IMR-90 (cell line): ENCODE data around the gene BRWD1. TPM values are rescaled to one million over a fixed set of nuclear protein-coding genes. Genes with fewer than 3 reads are reported as not detected.

Source experiments
- ATAC-seq: fragments of 200-7000 bp; cut with Tn5 transposase; 2 replicates; pipeline ENCODE4 v1.9.1; 2020; ENCODE audit warnings: low read depth, mild to moderate bottlenecking, moderate library complexity
- BruUV-seq: library from RNA; stranded (reverse); fragments of 400-500 nt; replicated peaks from 2 replicates; lab custom pipeline; 2021; lab: Mats Ljungman, UMichigan
- CTCF ChIA-PET: fragments of 300-600 bp; formaldehyde crosslinking; extraction: SDS; loops from one replicate; lab custom pipeline; 2021; ENCODE audit warnings: antibody characterized with exemption; lab: Yijun Ruan, JAX
- POLR2A ChIA-PET: fragments of 300-600 bp; sonication (Branson Sonifier 250); formaldehyde crosslinking; loops from one replicate; lab custom pipeline; 2022; ENCODE audit warnings: antibody characterized with exemption; ENCODE audit not compliant: unreplicated experiment; lab: Charles Lee
- DNase-seq: peaks from one replicate; pipeline ENCODE4 v3.0.0; 2013
- H2AFZ ChIP-seq: replicated peaks from 2 replicates; pipeline ENCODE3; 2013; ENCODE audit warnings: low read length, mild to moderate bottlenecking; ENCODE audit not compliant: poor library complexity
- H2AK5ac ChIP-seq: 2 replicates; pipeline ENCODE4 v1.6.1; 2013; ENCODE audit warnings: low read depth, low read length, inconsistent platforms
- H2AK9ac ChIP-seq: replicated peaks from 2 replicates; pipeline ENCODE3; 2013; ENCODE audit warnings: mild to moderate bottlenecking, low read depth, low read length, moderate library complexity; ENCODE audit not compliant: poor library complexity
- H2BK120ac ChIP-seq: 2 replicates; pipeline ENCODE4 v1.6.1; 2013; ENCODE audit warnings: low read depth, low read length, inconsistent platforms
- H2BK15ac ChIP-seq: 3 replicates; pipeline ENCODE4 v1.6.1; 2013; ENCODE audit warnings: low read depth, low read length, inconsistent platforms
- H2BK20ac ChIP-seq: 2 replicates; pipeline ENCODE4 v1.6.1; 2013; ENCODE audit warnings: low read depth, mild to moderate bottlenecking, inconsistent platforms, low read length, moderate library complexity
- H2BK5ac ChIP-seq: 2 replicates; pipeline ENCODE4 v1.6.1; 2013; ENCODE audit warnings: mild to moderate bottlenecking, low read depth, low read length, inconsistent platforms; ENCODE audit not compliant: poor library complexity, severe bottlenecking
- H3K14ac ChIP-seq: replicated peaks from 2 replicates; pipeline ENCODE4 v1.6.1; 2013; ENCODE audit warnings: low read depth, low read length, inconsistent platforms
- H3K18ac ChIP-seq: 2 replicates; pipeline ENCODE4 v1.6.1; 2013; ENCODE audit warnings: low read depth, low read length, control low read depth
- H3K23ac ChIP-seq: 2 replicates; pipeline ENCODE4 v1.6.1; 2013; ENCODE audit warnings: low read depth, low read length, inconsistent platforms
- H3K27ac ChIP-seq: 2 replicates; pipeline ENCODE4 v1.5.1; 2013; ENCODE audit warnings: mild to moderate bottlenecking, control low read depth, low read length; ENCODE audit not compliant: insufficient read depth
- H3K27me3 ChIP-seq: 2 replicates; pipeline ENCODE4 v1.6.1; 2013; ENCODE audit warnings: low read length; ENCODE audit not compliant: control insufficient read depth, insufficient read depth
- H3K36me3 ChIP-seq: 2 replicates; pipeline ENCODE4 v1.6.1; 2013; ENCODE audit warnings: low read length, mixed read lengths; ENCODE audit not compliant: control insufficient read depth, insufficient read depth
- H3K4ac ChIP-seq: 2 replicates; pipeline ENCODE4 v1.6.1; 2013; ENCODE audit warnings: low read depth, low read length, inconsistent platforms
- H3K4me1 ChIP-seq: 2 replicates; pipeline ENCODE4 v1.6.1; 2013; ENCODE audit warnings: low read length, mixed read lengths; ENCODE audit not compliant: control insufficient read depth, insufficient read depth
- H3K4me2 ChIP-seq: 2 replicates; pipeline ENCODE4 v1.6.1; 2013; ENCODE audit warnings: low read depth, mild to moderate bottlenecking, control low read depth, low read length, moderate library complexity
- H3K4me3 ChIP-seq: 2 replicates; pipeline ENCODE4 v1.5.1; 2013; ENCODE audit warnings: low read depth, mild to moderate bottlenecking, control low read depth, low read length, moderate library complexity; ENCODE audit not compliant: insufficient read depth
- H3K56ac ChIP-seq: 2 replicates; pipeline ENCODE4 v1.6.1; 2013; ENCODE audit warnings: low read length, inconsistent platforms; ENCODE audit not compliant: insufficient read depth; ENCODE audit errors: extremely low read depth
- H3K79me1 ChIP-seq, 2 experiments: 2 replicates each; pipeline ENCODE4 v1.6.1; 2013; ENCODE audit warnings: low read length in 2 of 2, inconsistent platforms in 1 of 2, low read depth in 1 of 2
- H3K9ac ChIP-seq: 2 replicates; pipeline ENCODE4 v1.6.1; 2013; ENCODE audit warnings: low read depth, low read length, control low read depth
- H3K9me1 ChIP-seq: 2 replicates; pipeline ENCODE4 v1.6.1; 2013; ENCODE audit warnings: low read length, inconsistent platforms; ENCODE audit not compliant: insufficient read depth
- H3K9me3 ChIP-seq: 2 replicates; pipeline ENCODE4 v1.6.1; 2013; ENCODE audit warnings: low read length; ENCODE audit not compliant: control insufficient read depth, insufficient read depth
- H4K20me1 ChIP-seq: 2 replicates; pipeline ENCODE4 v1.6.1; 2013; ENCODE audit warnings: low read length, inconsistent platforms; ENCODE audit not compliant: insufficient read depth
- H4K5ac ChIP-seq: 2 replicates; pipeline ENCODE4 v1.6.1; 2013; ENCODE audit warnings: mild to moderate bottlenecking, low read depth, low read length, control low read depth
- H4K8ac ChIP-seq, 2 experiments: 2 replicates each; pipeline ENCODE4 v1.6.1; 2013; ENCODE audit warnings: low read depth in 2 of 2, low read length in 2 of 2, control low read depth in 1 of 2, inconsistent platforms in 1 of 2
- H4K91ac ChIP-seq: 2 replicates; pipeline ENCODE4 v1.6.1; 2013; ENCODE audit warnings: low read depth, low read length, inconsistent platforms; ENCODE audit not compliant: insufficient read depth
- CEBPB ChIP-seq: IDR thresholded peaks from 2 replicates; pipeline ENCODE4 v1.6.1; 2012; ENCODE audit warnings: low read depth, low read length, improper control_type of control experiment
- MAFK ChIP-seq: IDR thresholded peaks from 2 replicates; pipeline ENCODE4 v1.6.1; 2012; ENCODE audit warnings: low read depth, low read length, improper control_type of control experiment
- RFX5 ChIP-seq: IDR thresholded peaks from 2 replicates; pipeline ENCODE4 v1.8.0; 2012; ENCODE audit warnings: low read depth, mild to moderate bottlenecking, low read length, moderate library complexity
- SMC3 ChIP-seq: fragments of 150-350 bp; IDR thresholded peaks from 2 replicates; pipeline ENCODE4 v1.6.1; 2016; ENCODE audit warnings: low read depth, mild to moderate bottlenecking, antibody characterized with exemption, low read length, moderate library complexity
- WGBS, 2 experiments: methylation state at CpG; one replicate each; pipeline versions ENCODE4 v1.1.5 to v1.1.7; 2013; ENCODE audit warnings: missing lambda C conversion rate in 2 of 2; ENCODE audit not compliant: insufficient read length in 1 of 2; ENCODE audit errors: extremely low coverage in 2 of 2; 5-methylcytosine and 5-hydroxymethylcytosine counted together
- dilution Hi-C: fragments of 300-500 bp; cut with HindIII; formaldehyde crosslinking; loops from one replicate; pipeline ENCODE4 v1.14.3; 2018; ENCODE audit warnings: low sequenced_read_pairs; ENCODE audit not compliant: unreplicated experiment
- in situ Hi-C: fragments of 300-500 bp; cut with MboI; formaldehyde crosslinking; loops from 3 replicates; pipeline ENCODE4 v1.14.3; 2019; ENCODE audit warnings: low sequenced_read_pairs, inconsistent platforms, mixed read lengths
- intact Hi-C: fragments of 100-400 bp; cut with micrococcal nuclease; formaldehyde crosslinking; loops from 2 replicates; pipeline ENCODE4 v1.10.0; 2022
- polyA plus RNA-seq, 3 experiments: library from polyadenylated mRNA; depleted of rRNA; stranded (reverse); fragments of >200 nt; gene quantifications; 2 replicates each; pipeline ENCODE4 v1.2.3, GENCODE V29; 2012; ENCODE audit warnings: low replicate concordance in 1 of 3
- total RNA-seq: library from RNA; depleted of rRNA; stranded (reverse); fragments of >200 nt; gene quantifications from 2 replicates; pipeline ENCODE4 v1.2.3, GENCODE V29; 2012
- TF ChIP-seq, protein P1 (sequence below): fragments of 150-350 bp; IDR thresholded peaks from 2 replicates; pipeline ENCODE4 v1.6.1; 2017; ENCODE audit warnings: mild to moderate bottlenecking, antibody characterized with exemption, low read length, low read depth

BRWD1 gene
- total and polyA plus RNA-seq, 2 of the 4 experiments (the other 2 are of a cell fraction) = 6.7 to 28.7 TPM

DNA sequence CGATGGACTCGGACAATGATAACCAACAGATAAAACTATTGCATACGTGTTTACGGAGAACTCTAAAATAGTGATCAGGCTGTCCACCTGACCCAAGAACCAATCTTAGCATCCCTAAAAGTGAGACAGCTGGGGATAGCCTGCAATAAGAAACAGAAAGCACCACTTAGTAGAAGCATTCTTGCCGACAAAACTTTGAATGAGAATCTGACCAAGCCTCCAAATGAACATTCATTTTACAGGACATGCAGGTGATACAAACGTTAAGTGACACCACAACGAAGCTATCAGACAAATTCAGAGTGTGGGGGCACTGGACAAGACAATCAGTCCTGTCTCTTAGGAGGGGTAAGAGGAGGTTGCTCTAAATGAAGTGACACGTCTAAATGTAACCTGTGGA is 131.4 kb downstream of the BRWD1 start:
- Histone ChIP-seq H3K79me1 (peaks cover 19 to 36% of the 10 kb centered on the region in 2 experiments), H3K14ac (peak overlapping the region; percentile 86), H3K23ac (peak overlapping the region; percentile 91), H3K56ac (peak overlapping the region; percentile 71; the same call in 1 of the 2 replicates), H3K9me3 (no peaks in the 10 kb centered on the region), H2BK15ac (peak overlapping the region; percentile 44; the same call in 1 of the 3 replicates), H4K91ac (no peak overlapping the region), H3K4me3 (peak overlapping the region; percentile 92), H4K5ac (no peak overlapping the region), H4K20me1 (peaks cover 6% of the 10 kb centered on the region; the same call in 1 of the 2 replicates), H3K4me2 (peak overlapping the region; percentile 95), H3K9ac (peak overlapping the region; percentile 90), H3K36me3 (peaks cover 5% of the 10 kb centered on the region), H2BK20ac (no peak overlapping the region), H3K4ac (peak overlapping the region; percentile 37; the same call in 1 of the 2 replicates), H3K27ac (no peak overlapping the region), H2AFZ (peak overlapping the region; percentile 3), H3K27me3 (no peaks in the 10 kb centered on the region), H3K18ac (no peak overlapping the region), H2BK120ac (no peak overlapping the region), H2BK5ac (no peak overlapping the region), H2AK9ac (peak overlapping the region; percentile 88), H2AK5ac (peak overlapping the region; percentile 55; the same call in 1 of the 2 replicates), H4K8ac (peak overlapping the region; percentile 5 to 34; a peak in 2 of 4 replicates), H3K4me1 (peaks cover 2% of the 10 kb centered on the region; the same call in 1 of the 2 replicates), H3K9me1 (no peaks in the 10 kb centered on the region)
- ChIA-PET CTCF (no interaction called here), POLR2A (no interaction called here)
- WGBS, 2 experiments = 67% methylated on average over 3 of the region's 8 CpGs; no CpG with 5 or more reads in 1 of the 2 experiments
- intact Hi-C loops = loop anchor here (5.0 kb wide), 2 partner anchors 205 to 265 kb away; partner anchors contain the start of gene LCA5L
- dilution Hi-C loops = no loop called here
- DNase-seq = no peak
- no TSS peak for BruUV-seq
- TF ChIP-seq SMC3 (no peak), RFX5 (no peak), CEBPB (no peak), MAFK (no peak)
- TF ChIP-seq, protein P1, sequence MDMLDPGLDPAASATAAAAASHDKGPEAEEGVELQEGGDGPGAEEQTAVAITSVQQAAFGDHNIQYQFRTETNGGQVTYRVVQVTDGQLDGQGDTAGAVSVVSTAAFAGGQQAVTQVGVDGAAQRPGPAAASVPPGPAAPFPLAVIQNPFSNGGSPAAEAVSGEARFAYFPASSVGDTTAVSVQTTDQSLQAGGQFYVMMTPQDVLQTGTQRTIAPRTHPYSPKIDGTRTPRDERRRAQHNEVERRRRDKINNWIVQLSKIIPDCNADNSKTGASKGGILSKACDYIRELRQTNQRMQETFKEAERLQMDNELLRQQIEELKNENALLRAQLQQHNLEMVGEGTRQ = no peak
- in situ Hi-C loops = no loop called here
- no peak for ATAC-seq
